GM18520 (cell line): ENCODE data around the gene RYR1.
"Not testable (repeated sequence)": the region's sequence is repeated elsewhere in the genome, so short reads cannot be mapped to it uniquely, and the experiment has no call there.

ENCODE experiments used
- ATAC-seq: cut with Tn5 transposase; IDR thresholded peaks from one replicate; pipeline ENCODE4 v1.9.1; 2021; ENCODE audit not compliant: unreplicated experiment

RYR1 gene

DNA sequence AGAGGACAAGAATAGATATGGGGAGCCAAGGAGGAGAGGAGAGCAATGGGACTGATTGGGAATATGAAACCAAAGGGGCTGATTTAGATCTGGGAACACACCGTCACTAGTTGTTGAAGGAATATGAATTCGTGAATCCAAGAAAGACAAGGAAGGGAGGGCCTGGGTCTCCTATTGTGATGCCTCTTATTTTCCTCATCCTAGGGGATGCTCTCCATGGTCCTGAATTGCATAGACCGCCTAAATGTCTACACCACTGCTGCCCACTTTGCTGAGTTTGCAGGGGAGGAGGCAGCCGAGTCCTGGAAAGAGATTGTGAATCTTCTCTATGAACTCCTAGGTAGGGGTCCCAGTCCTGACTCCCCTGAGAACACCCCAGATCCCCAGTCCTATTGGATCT lies 21.5 kb downstream of the RYR1 start:
- ATAC-seq: no peak

DNA sequence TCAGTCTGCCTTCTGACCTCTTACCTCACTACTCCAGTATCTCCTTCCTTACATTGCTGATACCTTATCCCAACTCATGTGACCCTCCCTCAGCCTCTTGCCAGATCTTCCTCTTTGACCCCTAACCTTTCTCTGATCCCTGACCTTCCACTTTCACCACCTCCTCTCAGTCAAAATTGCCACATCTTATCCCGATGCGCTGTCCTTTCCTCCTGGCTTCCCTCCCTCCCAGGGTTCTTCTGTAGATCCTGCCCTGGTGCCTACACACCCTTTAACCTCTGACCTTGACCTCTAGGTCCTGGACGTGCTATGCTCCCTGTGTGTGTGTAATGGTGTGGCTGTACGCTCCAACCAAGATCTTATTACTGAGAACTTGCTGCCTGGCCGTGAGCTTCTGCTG lies 23.7 kb downstream of the RYR1 start:
- no peak for ATAC-seq

DNA sequence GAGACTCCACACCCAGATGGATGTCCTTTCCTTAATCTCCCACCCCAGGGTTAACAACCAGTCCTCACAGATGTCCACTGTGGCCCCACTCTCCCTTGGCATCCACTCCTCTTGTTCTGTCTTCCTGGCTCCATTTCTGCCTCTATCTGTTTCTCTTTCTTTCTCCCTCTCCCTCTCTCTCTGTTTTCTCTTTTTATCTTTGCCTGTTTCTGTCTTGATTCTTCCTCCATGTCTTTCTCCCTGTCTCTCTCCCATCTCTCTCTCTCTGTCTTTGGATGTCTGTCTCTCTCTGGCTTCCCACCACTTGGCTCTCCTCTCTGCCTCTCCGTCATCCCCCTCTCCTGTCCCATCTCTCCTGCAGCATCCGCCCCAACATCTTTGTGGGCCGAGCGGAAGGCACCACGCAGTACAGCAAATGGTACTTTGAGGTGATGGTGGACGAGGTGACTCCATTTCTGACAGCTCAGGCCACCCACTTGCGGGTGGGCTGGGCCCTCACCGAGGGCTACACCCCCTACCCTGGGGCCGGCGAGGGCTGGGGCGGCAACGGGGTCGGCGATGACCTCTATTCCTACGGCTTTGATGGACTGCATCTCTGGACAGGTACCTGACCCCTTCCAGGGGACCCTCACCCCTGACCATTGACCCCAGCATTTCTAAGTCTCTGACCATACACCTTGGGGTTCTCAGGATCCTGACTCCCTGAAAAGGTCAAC lies 24.4 kb downstream of the RYR1 start:
- ATAC-seq: no peak

DNA sequence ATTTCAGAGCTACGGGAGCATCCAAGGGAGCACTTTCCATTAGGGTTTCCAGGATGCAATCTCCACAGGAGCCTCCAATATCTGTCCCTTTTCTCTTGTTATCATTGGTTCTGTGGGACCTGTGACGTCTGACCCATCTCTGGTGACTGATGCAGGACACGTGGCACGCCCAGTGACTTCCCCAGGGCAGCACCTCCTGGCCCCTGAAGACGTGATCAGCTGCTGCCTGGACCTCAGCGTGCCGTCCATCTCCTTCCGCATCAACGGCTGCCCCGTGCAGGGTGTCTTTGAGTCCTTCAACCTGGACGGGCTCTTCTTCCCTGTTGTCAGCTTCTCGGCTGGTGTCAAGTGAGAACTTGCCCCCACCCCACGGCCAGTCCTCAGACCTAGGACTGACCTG lies 25.5 kb downstream of the RYR1 start:
- ATAC-seq: no peak

DNA sequence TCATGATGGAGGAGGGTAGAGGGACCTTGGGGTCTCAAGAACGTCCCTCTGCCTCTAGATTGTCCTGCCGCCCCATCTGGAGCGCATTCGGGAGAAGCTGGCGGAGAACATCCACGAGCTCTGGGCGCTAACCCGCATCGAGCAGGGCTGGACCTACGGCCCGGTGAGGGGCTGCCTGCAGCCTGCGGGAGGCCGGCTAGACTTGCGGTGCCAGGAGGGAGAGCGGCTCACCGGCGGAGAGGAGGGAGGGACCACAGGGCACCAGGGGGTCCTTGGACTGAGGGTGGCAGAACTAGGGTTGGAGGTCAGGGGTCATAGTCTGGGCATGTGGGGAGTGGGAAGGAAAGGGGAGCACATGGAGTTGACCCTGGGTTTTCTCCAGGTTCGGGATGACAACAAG lies 29.9 kb downstream of the RYR1 start:
- ATAC-seq: no peak

DNA sequence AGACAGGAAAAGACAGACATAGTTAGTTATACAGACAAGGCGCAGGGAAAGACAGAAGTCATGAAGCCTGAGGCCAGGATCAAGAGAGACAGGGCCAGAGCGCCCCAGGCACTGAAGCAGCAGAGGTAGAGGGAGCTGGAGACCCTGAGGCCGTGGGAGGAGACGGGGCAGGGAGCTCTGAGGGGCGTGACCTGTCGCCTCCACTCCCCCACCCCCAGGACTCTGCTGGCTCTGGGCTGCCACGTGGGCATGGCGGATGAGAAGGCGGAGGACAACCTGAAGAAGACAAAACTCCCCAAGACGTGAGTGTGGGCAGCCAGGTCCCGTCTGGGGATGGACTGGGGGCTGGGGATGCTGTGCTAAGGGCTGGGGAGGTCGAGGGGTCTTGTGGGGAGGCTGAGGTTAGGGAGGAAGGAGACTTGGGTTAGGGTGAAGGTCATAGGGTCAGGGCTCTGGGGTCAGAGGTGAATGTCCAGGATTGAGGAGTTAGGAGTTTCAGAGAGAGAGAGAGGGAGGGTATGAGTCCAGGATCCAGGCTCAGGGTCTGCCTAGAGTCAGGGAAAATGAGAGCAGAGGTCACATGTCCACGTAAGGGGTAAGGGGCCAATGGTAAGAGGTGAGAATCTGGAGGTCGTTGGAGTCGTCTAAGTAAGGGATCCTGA lies 31.1 kb downstream of the RYR1 start:
- no peak for ATAC-seq

DNA sequence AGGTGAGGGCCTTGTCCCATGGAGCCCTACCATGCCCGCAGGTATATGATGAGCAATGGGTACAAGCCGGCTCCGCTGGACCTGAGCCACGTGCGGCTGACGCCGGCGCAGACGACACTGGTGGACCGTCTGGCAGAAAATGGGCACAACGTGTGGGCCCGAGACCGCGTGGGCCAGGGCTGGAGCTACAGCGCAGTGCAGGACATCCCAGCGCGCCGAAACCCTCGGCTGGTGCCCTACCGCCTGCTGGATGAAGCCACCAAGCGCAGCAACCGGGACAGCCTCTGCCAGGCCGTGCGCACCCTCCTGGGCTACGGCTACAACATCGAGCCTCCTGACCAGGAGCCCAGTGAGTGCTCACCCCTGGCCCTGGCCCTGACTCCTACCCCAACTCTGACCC lies 32.6 kb downstream of the RYR1 start:
- no peak for ATAC-seq

DNA sequence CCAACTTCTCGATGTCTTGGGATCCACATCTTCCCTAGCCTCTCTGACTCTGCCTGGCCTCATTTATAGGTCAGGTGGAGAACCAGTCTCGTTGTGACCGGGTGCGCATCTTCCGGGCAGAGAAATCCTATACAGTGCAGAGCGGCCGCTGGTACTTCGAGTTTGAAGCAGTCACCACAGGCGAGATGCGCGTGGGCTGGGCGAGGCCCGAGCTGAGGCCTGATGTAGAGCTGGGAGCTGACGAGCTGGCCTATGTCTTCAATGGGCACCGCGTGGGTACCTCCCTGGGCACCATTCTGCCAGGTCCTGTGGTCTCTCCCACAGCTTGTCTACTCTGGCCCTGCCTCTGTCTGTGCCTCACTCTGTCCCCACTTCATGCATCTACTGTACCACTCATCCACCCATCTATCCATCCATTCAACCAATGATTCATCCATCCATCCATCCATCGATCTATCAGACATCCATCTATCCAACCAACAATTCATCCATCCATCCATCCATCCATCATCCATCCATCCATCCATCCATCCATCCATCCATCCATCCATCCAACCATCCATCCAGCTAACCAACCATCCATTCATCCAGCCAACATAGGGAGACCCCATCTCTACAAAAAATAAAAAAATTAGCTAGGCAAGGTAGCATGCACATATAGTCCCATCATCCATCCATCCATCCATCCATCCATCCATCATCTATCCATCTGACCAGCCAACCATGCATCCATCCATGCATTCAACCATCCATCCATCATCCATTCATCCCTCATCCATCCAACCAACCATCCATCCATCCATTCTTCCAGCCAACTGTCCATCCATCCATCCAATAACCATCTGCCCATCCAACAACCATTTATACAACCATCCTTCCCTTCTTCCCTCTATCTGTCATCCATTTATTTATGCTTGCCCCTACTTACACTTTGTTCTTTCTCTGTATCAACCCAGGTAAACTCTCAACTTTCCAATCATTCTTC lies 34.3 kb downstream of the RYR1 start:
- ATAC-seq: no peak

DNA sequence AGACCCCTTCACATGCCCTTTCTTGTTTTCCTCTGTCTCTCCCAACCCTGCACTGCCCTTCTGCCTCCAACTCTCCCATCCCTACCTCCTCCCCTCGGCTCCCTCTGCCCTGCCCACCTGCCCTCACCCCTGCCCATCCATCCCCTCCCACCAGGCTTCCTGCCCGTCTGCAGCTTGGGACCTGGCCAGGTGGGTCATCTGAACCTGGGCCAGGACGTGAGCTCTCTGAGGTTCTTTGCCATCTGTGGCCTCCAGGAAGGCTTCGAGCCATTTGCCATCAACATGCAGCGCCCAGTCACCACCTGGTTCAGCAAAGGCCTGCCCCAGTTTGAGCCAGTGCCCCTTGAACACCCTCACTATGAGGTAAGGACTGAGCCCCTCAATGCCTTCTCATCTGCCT lies 35.7 kb downstream of the RYR1 start:
- ATAC-seq: no peak

DNA sequence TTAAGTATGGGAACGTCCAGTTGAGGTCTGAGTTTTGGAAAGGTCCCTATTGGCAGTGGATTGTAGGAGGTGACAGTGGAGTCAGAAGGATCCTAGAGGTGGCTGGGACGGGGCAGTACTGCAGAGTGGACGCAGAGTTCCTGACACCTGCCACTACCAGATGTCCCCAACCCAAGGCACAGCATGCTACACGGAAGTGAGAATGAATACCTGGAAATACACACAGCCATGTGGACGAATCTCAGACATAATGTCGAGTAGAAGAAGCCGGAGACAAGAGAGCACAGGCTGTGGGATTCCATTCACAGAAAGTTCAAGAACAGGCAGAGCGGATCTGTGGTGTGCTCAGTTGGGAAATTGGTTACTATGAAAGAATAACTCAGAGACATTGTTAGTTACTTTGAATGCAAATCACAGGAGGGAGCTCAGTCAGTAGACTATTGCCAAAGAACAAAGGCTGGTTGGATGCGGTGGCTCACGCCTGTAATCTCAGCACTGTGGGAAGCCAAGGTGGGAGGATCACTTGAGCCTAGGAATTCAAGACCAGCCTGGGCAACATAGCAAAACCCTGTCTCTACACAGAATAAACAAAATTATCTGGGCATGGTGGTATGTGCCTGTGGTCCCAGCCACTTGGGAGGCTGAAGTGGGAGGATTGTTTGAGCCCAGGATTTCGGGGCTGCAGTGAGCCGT lies 37.4 kb downstream of the RYR1 start:
- no peak for ATAC-seq

DNA sequence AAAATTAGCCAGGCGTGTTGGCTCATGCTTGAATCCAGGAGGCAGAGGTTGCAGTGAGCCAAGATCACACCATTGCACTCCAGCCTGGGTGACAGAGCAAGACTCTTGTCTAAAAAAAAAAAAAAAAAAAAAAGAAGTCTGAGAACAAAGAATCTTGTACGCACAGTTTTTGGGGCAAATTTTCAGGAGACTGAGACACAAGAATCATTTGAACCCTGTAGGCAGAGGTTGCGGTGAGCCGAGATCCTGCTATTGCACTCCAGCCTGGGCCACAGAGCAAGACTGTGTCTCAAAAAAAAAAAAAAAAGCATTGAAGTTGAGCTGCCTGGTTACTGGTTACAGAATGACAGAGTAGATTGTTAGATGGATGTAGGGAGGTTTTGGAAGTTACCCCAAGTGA lies 39.2 kb downstream of the RYR1 start:
- ATAC-seq: not testable (repeated sequence)

DNA sequence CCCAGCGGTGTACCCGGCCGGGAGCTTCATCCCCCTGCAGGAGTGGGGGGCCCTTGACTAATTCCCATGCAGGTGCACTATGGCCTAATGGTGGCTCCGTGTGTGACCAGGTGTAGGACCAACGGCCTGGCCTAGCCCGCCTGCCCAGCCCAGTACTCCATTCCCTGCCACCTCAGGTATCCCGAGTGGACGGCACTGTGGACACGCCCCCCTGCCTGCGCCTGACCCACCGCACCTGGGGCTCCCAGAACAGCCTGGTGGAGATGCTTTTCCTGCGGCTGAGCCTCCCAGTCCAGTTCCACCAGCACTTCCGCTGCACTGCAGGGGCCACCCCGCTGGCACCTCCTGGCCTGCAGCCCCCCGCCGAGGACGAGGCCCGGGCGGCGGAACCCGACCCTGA lies 39.7 kb downstream of the RYR1 start:
- ATAC-seq: no peak

DNA sequence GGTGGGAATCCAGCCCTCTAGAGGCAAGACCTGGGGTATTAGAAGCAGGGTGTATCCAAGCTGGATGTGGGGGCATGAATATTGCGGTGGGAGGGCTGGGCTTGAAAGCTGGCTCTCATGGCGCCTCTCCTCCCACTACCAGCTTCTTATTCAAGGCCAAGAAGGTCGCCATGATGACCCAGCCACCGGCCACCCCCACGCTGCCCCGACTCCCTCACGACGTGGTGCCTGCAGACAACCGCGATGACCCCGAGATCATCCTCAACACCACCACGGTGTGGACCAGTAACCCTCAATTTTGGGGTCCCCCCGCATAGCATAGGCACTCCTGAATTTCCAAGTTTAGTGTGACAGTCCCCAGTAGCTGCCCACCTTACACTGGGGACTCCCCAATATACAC lies 41.7 kb downstream of the RYR1 start:
- no peak for ATAC-seq

DNA sequence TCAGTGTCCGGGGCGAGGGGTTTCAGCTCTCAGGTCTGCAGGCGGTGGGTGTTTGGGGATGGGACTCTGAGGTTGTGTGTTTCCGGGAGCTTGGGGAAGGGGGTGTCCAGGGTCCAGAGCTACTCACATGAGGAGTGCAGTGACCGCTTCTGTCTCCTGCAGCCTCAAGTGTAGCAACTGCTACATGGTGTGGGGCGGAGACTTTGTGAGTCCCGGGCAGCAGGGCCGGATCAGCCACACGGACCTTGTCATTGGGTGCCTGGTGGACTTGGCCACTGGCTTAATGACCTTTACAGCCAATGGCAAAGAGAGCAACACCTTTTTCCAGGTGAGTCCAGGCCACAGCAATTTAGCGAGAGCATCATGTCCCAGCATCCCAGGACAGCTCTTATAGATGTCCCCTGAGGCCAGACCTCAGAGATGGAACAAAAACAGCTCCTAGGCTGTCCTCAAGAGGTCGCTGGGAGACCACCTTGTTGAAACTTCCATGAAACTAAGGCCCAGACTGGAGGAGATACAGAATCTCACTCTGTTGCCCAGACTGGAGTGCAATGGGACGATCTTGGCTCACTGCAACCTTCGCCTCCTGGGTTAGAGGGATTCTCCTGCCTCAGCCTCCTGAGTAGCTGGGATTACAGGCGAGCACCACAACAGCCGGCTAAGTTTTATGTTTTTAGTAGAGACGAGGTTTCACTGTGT lies 44.9 kb downstream of the RYR1 start:
- no peak for ATAC-seq

DNA sequence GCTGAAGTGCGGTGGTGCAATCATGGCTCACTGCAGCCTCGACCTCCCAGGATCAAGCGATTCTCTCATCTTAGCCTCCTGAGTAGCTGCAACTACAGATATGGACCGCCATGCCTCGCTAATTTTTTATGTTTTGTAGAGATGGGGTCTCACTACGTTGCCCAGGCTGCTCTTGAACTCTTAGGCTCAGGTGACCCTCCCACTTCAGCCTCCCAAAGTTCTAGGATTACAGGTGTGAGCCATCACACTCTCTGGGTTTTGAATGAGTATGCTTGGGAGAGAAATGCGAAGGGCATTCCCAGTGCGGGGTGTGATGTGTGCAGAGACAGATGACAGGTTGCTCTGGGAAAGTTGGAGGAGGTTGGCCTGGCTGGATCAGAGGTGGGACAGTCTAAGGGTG lies 49.0 kb downstream of the RYR1 start:
- no peak for ATAC-seq

DNA sequence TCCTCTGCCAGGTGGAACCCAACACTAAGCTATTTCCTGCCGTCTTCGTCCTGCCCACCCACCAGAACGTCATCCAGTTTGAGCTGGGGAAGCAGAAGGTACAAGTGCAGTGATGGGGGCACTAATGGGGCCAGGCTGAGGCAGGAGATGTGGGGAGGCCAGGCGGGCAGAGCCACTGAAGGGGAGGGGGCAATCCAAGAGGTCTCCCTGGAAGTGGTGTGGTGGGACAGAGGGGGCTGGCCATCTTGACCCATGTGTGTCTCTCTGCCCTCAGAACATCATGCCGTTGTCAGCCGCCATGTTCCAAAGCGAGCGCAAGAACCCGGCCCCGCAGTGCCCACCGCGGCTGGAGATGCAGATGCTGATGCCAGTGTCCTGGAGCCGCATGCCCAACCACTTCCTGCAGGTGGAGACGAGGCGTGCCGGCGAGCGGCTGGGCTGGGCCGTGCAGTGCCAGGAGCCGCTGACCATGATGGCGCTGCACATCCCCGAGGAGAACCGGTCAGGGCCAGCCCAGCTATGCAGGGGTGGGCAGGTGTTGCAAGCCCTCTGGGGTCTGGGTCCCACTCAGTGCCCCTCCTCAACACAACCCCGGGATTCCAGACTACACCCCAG lies 49.6 kb downstream of the RYR1 start:
- no peak for ATAC-seq

DNA sequence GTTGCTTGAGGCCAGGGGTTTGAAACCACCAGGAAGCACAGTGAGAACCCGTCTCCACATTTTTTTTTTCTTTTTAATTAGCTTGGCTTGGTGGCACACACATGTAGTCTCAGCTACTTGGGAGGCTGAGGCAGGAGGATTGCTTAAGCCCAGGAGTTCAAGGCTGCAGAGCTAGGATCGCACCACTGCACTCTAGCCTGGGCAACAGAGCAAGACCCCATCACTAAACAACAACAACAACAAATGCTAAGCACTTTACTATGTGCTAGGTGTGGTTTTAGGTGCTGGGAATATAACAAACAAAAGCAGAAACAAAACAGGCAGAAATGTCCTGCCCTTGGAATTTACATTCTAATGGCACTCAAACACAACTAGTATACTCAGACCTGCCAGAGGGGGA lies 51.3 kb downstream of the RYR1 start:
- ATAC-seq: no peak

DNA sequence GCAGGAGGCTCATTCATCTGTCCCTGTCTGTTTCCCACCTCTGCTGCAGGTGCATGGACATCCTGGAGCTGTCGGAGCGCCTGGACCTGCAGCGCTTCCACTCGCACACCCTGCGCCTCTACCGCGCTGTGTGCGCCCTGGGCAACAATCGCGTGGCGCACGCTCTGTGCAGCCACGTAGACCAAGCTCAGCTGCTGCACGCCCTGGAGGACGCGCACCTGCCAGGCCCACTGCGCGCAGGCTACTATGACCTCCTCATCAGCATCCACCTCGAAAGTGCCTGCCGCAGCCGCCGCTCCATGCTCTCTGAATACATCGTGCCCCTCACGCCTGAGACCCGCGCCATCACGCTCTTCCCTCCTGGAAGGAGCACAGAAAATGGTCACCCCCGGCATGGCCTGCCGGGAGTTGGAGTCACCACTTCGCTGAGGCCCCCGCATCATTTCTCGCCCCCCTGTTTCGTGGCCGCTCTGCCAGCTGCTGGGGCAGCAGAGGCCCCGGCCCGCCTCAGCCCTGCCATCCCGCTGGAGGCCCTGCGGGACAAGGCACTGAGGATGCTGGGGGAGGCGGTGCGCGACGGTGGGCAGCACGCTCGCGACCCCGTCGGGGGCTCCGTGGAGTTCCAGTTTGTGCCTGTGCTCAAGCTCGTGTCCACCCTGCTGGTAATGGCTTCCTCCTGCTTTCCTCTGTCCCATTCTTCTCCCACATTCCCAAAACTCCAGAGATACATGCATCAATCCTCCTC lies 52.2 kb downstream of the RYR1 start:
- ATAC-seq: no peak

DNA sequence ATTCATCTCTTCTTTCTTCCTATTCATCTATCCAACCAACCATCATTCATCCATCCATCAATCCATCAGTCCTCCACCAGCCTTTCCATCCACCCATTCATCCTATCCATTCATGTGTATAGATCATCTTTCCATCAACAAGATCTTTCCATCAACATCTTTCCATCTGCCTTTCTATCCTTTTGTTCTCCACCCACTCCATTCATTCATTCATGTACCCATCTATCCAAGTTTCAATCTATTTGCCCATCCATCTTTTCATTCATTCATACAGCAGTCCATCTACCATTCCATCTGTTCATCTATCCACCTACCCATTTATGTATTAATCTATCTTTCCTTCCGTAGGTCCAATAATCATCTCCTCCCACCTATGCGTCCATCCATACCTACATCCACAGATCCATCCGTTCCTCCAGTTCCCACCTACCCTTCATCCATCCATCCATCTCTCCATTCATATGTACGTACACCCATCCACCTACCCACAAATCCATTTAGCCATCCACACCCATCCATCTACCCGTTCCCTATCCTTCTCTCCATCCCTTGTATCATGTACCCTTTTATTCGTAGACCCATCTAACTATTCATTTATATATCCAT lies 53.3 kb downstream of the RYR1 start:
- no peak for ATAC-seq
